Uterus (tissue), 4 donors: ENCODE data around the gene NIPBL. TPM values are rescaled to one million over a fixed set of nuclear protein-coding genes. Genes with fewer than 3 reads are reported as not detected.

Experiments used
- DNase-seq, 2 donors: peaks; one replicate each; pipeline ENCODE4 v3.0.0-alpha.2; 2019 to 2020
- H3K27ac ChIP-seq, 2 donors: fragments of 200-600 bp; sonication (generic); 1 replicate in 1 of 2; 2 replicates in 1 of 2; pipeline ENCODE4 v1.5.1; 2016 to 2018
- H3K27me3 ChIP-seq, 2 donors: fragments of 200-600 bp; sonication (generic); one replicate each; pipeline ENCODE4 v1.5.1; 2018 to 2019; ENCODE audit warnings: control low read depth in 1 of 2
- H3K36me3 ChIP-seq, 2 donors: fragments of 200-600 bp; sonication (generic); one replicate each; pipeline ENCODE4 v1.5.1; 2019; ENCODE audit warnings: control low read depth in 1 of 2
- H3K4me1 ChIP-seq, 2 donors: fragments of 200-600 bp; sonication (generic); one replicate each; pipeline ENCODE4 v1.5.1; 2018 to 2019; ENCODE audit warnings: control low read depth in 1 of 2
- H3K4me3 ChIP-seq, 2 donors: fragments of 200-600 bp; sonication (generic); 1 replicate in 1 of 2; 2 replicates in 1 of 2; pipeline ENCODE4 v1.5.1; 2018 to 2019; ENCODE audit warnings: mild to moderate bottlenecking in 1 of 2
- H3K9me3 ChIP-seq, 2 donors: fragments of 200-600 bp; sonication (generic); one replicate each; pipeline ENCODE4 v1.5.1; 2019; ENCODE audit warnings: control low read depth in 1 of 2
- CTCF ChIP-seq, 4 experiments: fragments of 200-600 bp in 2 of 4; fragments of 450-650 bp in 2 of 4; sonication (generic) in 2 of 4; IDR thresholded peaks; one replicate each; pipeline ENCODE4 v1.5.1; 2016 to 2019; ENCODE audit warnings: antibody characterized with exemption in 4 of 4, mild to moderate bottlenecking in 2 of 4, moderate library complexity in 1 of 4
- POLR2A ChIP-seq, 2 donors: fragments of 450-650 bp; IDR thresholded peaks; one replicate each; pipeline ENCODE4 v1.6.1; 2016; ENCODE audit warnings: antibody characterized with exemption in 2 of 2, mild to moderate bottlenecking in 1 of 2, moderate library complexity in 1 of 2
- intact Hi-C: fragments of 100-400 bp; cut with DNase I; formaldehyde crosslinking; loops from one replicate; pipeline ENCODE4 v1.15.1; 2023; ENCODE audit warnings: low total_unique reads
- total RNA-seq, 4 donors: library from RNA; depleted of rRNA in 3 of 4; stranded (reverse); fragments of >200 nt in 3 of 4; gene quantifications; one replicate each; pipeline versions ENCODE4 v1.1.0 to v1.2.4, GENCODE V29; 2014 to 2023
- donor health status: DM: yes; HTN: yes; CAD: no.

The NIPBL gene
- total RNA-seq, 4 donors from 2014 or later = 49.7 to 108 (median 72.4) TPM

DNA sequence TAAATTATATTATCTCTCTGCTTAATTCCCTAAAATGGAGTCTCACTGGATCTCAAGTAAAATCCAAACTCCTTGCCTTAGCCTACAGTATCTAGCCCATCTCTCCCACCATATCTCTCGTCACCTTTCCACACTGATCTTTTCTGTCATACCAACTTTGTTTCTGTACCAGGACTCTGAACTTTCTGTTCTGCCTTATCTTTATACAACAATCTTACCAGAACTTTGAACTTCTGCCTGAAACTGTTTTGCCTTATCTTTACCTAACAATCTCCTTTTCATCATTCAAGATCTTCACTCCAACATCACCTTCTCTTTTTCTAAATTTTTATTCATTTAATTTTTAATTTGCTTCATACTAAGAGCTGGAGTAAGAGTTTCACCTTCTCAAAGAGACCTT is 233.6 kb downstream of the NIPBL start:
- no peak for TF ChIP-seq POLR2A (IDR thresholded peaks at IDR 0.05)
- intact Hi-C loops = no loop called here

DNA sequence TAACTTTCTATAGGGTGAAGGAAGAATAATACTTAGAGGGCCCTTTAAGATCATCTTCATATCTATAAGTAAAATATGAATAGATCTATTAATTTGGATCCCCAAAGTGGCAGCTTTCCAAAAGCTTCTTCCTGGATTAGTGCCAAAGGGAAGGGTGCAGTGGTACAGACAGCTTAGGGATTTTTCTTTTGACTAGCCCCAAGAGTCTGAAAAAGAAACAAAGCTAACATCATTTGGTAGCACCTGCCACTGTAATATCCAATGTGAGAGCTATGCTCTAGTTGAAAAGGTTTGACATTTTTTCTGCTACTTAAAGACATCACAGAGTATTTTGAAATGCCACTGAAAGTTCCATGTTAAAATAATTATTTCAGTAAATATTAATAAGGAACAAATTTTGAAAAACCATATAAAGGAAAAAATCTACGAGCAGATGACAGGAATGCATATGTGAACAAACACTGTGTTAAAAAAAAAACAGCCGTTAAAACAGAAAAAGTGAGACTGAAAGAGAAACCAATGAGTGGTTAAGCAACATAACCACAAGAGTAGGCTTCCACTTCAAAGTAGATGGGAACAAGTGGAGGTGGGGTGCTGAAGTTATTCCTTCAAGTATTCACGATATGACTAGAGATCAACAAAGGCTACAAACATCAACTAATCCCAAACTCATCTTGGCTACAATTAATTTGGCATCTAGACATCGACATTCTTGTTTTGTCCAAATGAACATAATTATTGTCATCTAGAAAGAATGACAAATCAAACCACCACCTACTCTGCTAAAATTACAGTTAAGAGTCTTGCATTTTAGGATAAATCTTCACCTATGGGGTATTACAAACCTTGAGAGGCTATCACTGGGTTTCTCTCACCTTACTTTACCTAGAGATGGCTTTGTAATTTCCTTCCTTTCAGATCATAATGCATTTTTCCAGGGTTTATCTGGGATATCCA is 235.1 kb downstream of the NIPBL start:
- H3K27me3 ChIP-seq = no peaks in the 10 kb centered on the region
- H3K36me3 ChIP-seq = no peaks in the 10 kb centered on the region
- intact Hi-C loops = no loop called here
- no peak overlapping the region for H3K4me3 ChIP-seq
- TF ChIP-seq POLR2A (IDR thresholded peaks at IDR 0.05) = no peak
- TF ChIP-seq CTCF (IDR thresholded peaks at IDR 0.05) = no peak
- no peak for DNase-seq
- no peaks in the 10 kb centered on the region for H3K4me1 ChIP-seq
- H3K27ac ChIP-seq = no peak overlapping the region
- H3K9me3 ChIP-seq = no peaks in the 10 kb centered on the region

More for the DNA sequence above, 233.6 kb downstream of the NIPBL start:
- Histone ChIP-seq H3K27me3 (no peaks in the 10 kb centered on the region), H3K4me1 (no peaks in the 10 kb centered on the region), H3K9me3 (no peaks in the 10 kb centered on the region), H3K36me3 (no peaks in the 10 kb centered on the region), H3K4me3 (no peak overlapping the region), H3K27ac (no peak overlapping the region)
- DNase-seq = no peak

DNA sequence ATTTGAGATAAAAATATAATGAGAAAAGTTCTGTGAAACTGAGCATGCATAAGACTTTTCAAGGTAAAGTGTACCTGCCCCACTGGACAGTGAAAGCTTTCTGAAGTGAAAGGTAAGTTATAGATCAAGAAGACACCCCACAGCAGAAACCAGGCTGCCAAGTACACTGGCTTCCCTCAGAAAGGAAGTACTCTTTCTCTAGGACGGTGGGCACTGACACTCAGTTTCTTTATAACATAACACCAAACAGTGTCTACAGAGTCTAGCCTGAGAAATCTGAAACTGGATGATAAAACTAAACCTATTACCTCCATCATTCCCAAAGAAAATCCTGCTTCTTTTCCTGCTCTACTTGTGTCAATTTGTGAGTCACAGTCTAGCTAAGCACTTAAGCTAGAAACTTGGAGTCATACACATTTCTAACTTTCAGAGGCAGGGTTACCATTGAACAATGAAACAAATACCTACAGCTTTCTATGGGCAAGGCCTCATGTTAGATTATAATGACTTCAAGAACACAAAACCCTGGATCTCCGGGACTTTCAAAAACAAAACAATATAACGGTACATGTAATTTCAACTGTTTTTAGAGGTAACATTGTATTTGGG is 235.9 kb downstream of the NIPBL start:
- Histone ChIP-seq H3K9me3 (no peaks in the 10 kb centered on the region), H3K4me3 (no peak overlapping the region), H3K36me3 (no peaks in the 10 kb centered on the region), H3K27me3 (no peaks in the 10 kb centered on the region), H3K27ac (no peak overlapping the region), H3K4me1 (no peaks in the 10 kb centered on the region)
- DNase-seq = no peak
- intact Hi-C loops = no loop called here
- TF ChIP-seq CTCF (IDR thresholded peaks at IDR 0.05) (no peak), POLR2A (IDR thresholded peaks at IDR 0.05) (no peak)
